IPS-20b (cell line): ENCODE results near the gene SEPTIN11.
A peak's percentile ranks its signal among the peaks of the same experiment; 100 is the strongest.

Experiments
- H3K27ac ChIP-seq: one replicate; pipeline ENCODE4 v1.5.1; 2013; ENCODE audit warnings: low read length
- H3K27me3 ChIP-seq: 2 replicates; pipeline ENCODE4 v1.6.1; 2013; ENCODE audit warnings: mild to moderate bottlenecking, low read length, inconsistent platforms; ENCODE audit not compliant: insufficient read depth
- H3K36me3 ChIP-seq: 2 replicates; pipeline ENCODE4 v1.6.1; 2013; ENCODE audit warnings: low read depth, mild to moderate bottlenecking, inconsistent platforms, low read length, moderate library complexity; ENCODE audit not compliant: insufficient read depth
- H3K4me1 ChIP-seq: 2 replicates; pipeline ENCODE4 v1.6.1; 2013; ENCODE audit warnings: mild to moderate bottlenecking, control low read depth, inconsistent platforms, low read length, moderate library complexity; ENCODE audit not compliant: insufficient read depth
- H3K4me3 ChIP-seq: 2 replicates; pipeline ENCODE4 v1.5.1; 2013; ENCODE audit warnings: mild to moderate bottlenecking, low read length, inconsistent platforms
- H3K9ac ChIP-seq: 2 replicates; pipeline ENCODE4 v1.6.1; 2013; ENCODE audit warnings: low read depth, mild to moderate bottlenecking, inconsistent platforms, low read length, moderate library complexity
- H3K9me3 ChIP-seq: 2 replicates; pipeline ENCODE4 v1.6.1; 2013; ENCODE audit warnings: mild to moderate bottlenecking, low read depth, low read length, inconsistent platforms; ENCODE audit not compliant: insufficient read depth

The SEPTIN11 gene

GRCh38 chr4:76939184-76939583 is 10.4 kb upstream of the SEPTIN11 start:
- Histone ChIP-seq H3K27ac (no peak overlapping the region), H3K27me3 (no peaks in the 10 kb centered on the region), H3K9me3 (no peaks in the 10 kb centered on the region), H3K4me1 (no peaks in the 10 kb centered on the region), H3K36me3 (no peaks in the 10 kb centered on the region), H3K4me3 (no peak overlapping the region), H3K9ac (no peak overlapping the region)

- no peak overlapping the region for H3K27ac ChIP-seq
Measured at GRCh38 chr4:76943129-76943620, 6.4 kb upstream of the SEPTIN11 start.

GRCh38 chr4:76943790-76944189 is 5.8 kb upstream of the SEPTIN11 start:
- Histone ChIP-seq H3K9me3 (no peaks in the 10 kb centered on the region), H3K4me1 (0 out of 2 replicates have a peak, but pooled peaks cover 7% of the 10 kb centered on the region), H3K27me3 (peaks cover 14% of the 10 kb centered on the region), H3K36me3 (no peaks in the 10 kb centered on the region), H3K4me3 (no peak overlapping the region), H3K9ac (no peak overlapping the region), H3K27ac (no peak overlapping the region)

More at GRCh38 chr4:76943129-76943620, 6.4 kb upstream of the SEPTIN11 start:
- no peaks in the 10 kb centered on the region for H3K9me3 ChIP-seq
- H3K36me3 ChIP-seq: no peaks in the 10 kb centered on the region
- no peak overlapping the region for H3K4me3 ChIP-seq
- H3K27me3 ChIP-seq: peaks cover 8% of the 10 kb centered on the region
- no peak overlapping the region for H3K9ac ChIP-seq
- H3K4me1 ChIP-seq: 0 out of 2 replicates have a peak, but pooled peaks cover 7% of the 10 kb centered on the region

GRCh38 chr4:76947369-76947768 is 2.2 kb upstream of the SEPTIN11 start:
- H3K9me3 ChIP-seq: no peaks in the 10 kb centered on the region
- H3K9ac ChIP-seq: no peak overlapping the region
- H3K36me3 ChIP-seq: no peaks in the 10 kb centered on the region
- H3K27me3 ChIP-seq: peaks cover 26% of the 10 kb centered on the region
- peaks cover 19% of the 10 kb centered on the region for H3K4me1 ChIP-seq
- no peak overlapping the region for H3K27ac ChIP-seq
- H3K4me3 ChIP-seq: no peak overlapping the region

GRCh38 chr4:76948443-76949275 is 893 bp upstream of the SEPTIN11 start:
- H3K9ac ChIP-seq: peak overlapping the region; percentile 69; the same call in 1 of the 2 replicates
- peaks cover 26% of the 10 kb centered on the region for H3K4me1 ChIP-seq
- no peaks in the 10 kb centered on the region for H3K36me3 ChIP-seq
- H3K4me3 ChIP-seq: peak overlapping the region; percentile 83
- peaks cover 26% of the 10 kb centered on the region for H3K27me3 ChIP-seq
- H3K27ac ChIP-seq: no peak overlapping the region
- H3K9me3 ChIP-seq: no peaks in the 10 kb centered on the region

- H3K4me1 ChIP-seq: peaks cover 34% of the 10 kb centered on the region
- H3K9ac ChIP-seq: peak overlapping the region; percentile 75; the same call in 1 of the 2 replicates
- peaks cover 26% of the 10 kb centered on the region for H3K27me3 ChIP-seq
- peak overlapping the region; percentile 83 for H3K4me3 ChIP-seq
- no peaks in the 10 kb centered on the region for H3K9me3 ChIP-seq
- H3K36me3 ChIP-seq: no peaks in the 10 kb centered on the region
- H3K27ac ChIP-seq: no peak overlapping the region
Measured at GRCh38 chr4:76950052-76950955, 752 bp downstream of the SEPTIN11 start.

- H3K27me3 ChIP-seq: peaks cover 26% of the 10 kb centered on the region
- no peak overlapping the region for H3K27ac ChIP-seq
- no peaks in the 10 kb centered on the region for H3K36me3 ChIP-seq
- peaks cover 34% of the 10 kb centered on the region for H3K4me1 ChIP-seq
- H3K9ac ChIP-seq: peak overlapping the region; percentile 75; the same call in 1 of the 2 replicates
- no peaks in the 10 kb centered on the region for H3K9me3 ChIP-seq
- peak overlapping the region; percentile 83 for H3K4me3 ChIP-seq
Measured at GRCh38 chr4:76950956-76951671, 1.6 kb downstream of the SEPTIN11 start.

GRCh38 chr4:76951672-76952010 is 2.1 kb downstream of the SEPTIN11 start:
- Histone ChIP-seq H3K9me3 (no peaks in the 10 kb centered on the region), H3K9ac (peak overlapping the region; percentile 75; the same call in 1 of the 2 replicates), H3K36me3 (no peaks in the 10 kb centered on the region), H3K27ac (no peak overlapping the region), H3K4me1 (peaks cover 33% of the 10 kb centered on the region), H3K4me3 (peak overlapping the region; percentile 83), H3K27me3 (peaks cover 26% of the 10 kb centered on the region)

GRCh38 chr4:76952071-76952470 is 2.5 kb downstream of the SEPTIN11 start:
- Histone ChIP-seq H3K9me3 (no peaks in the 10 kb centered on the region), H3K36me3 (no peaks in the 10 kb centered on the region), H3K27ac (no peak overlapping the region), H3K27me3 (peaks cover 26% of the 10 kb centered on the region), H3K4me1 (peaks cover 29% of the 10 kb centered on the region), H3K4me3 (peak overlapping the region; percentile 83; the same call in 1 of the 2 replicates), H3K9ac (peak overlapping the region; percentile 75; the same call in 1 of the 2 replicates)

GRCh38 chr4:76952656-76953582 is 3.4 kb downstream of the SEPTIN11 start:
- H3K36me3 ChIP-seq: no peaks in the 10 kb centered on the region
- H3K9me3 ChIP-seq: no peaks in the 10 kb centered on the region
- peaks cover 21% of the 10 kb centered on the region for H3K27me3 ChIP-seq
- no peak overlapping the region for H3K9ac ChIP-seq
- H3K27ac ChIP-seq: no peak overlapping the region
- no peak overlapping the region for H3K4me3 ChIP-seq
- peaks cover 27% of the 10 kb centered on the region for H3K4me1 ChIP-seq
